Transverse colon (tissue), 4 donors: ENCODE data around the gene ENOPH1. TPM values are rescaled to one million over a fixed set of nuclear protein-coding genes. Genes with fewer than 3 reads are reported as not detected.

Source experiments
- DNase-seq: peaks from one replicate; pipeline ENCODE4 v3.0.0-alpha.2; 2019
- H3K27ac ChIP-seq, 4 donors: fragments of 200-600 bp; sonication (generic); 2 replicates each; pipeline ENCODE4 v1.5.1; 2016 to 2018; ENCODE audit warnings: inconsistent platforms in 4 of 4
- H3K27me3 ChIP-seq: fragments of 200-600 bp; sonication (generic); 2 replicates; pipeline ENCODE4 v1.5.1; 2017; ENCODE audit warnings: inconsistent platforms
- H3K36me3 ChIP-seq, 4 donors: fragments of 200-600 bp; sonication (generic); 2 replicates each; pipeline ENCODE4 v1.5.1; 2017 to 2019; ENCODE audit warnings: inconsistent platforms in 4 of 4
- H3K4me1 ChIP-seq, 4 donors: fragments of 200-600 bp; sonication (generic); 2 replicates each; pipeline ENCODE4 v1.5.1; 2017 to 2020; ENCODE audit warnings: inconsistent platforms in 4 of 4
- H3K4me3 ChIP-seq, 4 donors: fragments of 200-600 bp; sonication (generic); 1 replicate in 1 of 4; 2 replicates in 3 of 4; pipeline versions ENCODE4 v1.5.1 to v1.6.1; 2017 to 2019; ENCODE audit warnings: inconsistent platforms in 4 of 4
- H3K9me3 ChIP-seq, 2 donors: fragments of 200-600 bp; sonication (generic); 2 replicates each; pipeline ENCODE4 v1.5.1; 2017 to 2019; ENCODE audit warnings: inconsistent platforms in 2 of 2
- CTCF ChIP-seq, 5 experiments: fragments of 200-600 bp in 3 of 5; fragments of 450-650 bp in 2 of 5; sonication (generic) in 3 of 5; IDR thresholded peaks; 1 replicate in 2 of 5; 2 replicates in 3 of 5; pipeline ENCODE4 v1.5.1; 2016 to 2017; ENCODE audit warnings: antibody characterized with exemption in 5 of 5, inconsistent platforms in 3 of 5, mild to moderate bottlenecking in 2 of 5, moderate library complexity in 1 of 5
- EP300 ChIP-seq: sonication (generic); formaldehyde crosslinking; IDR thresholded peaks from one replicate; pipeline ENCODE4 v1.6.1; 2017; ENCODE audit warnings: antibody characterized with exemption, low read depth
- POLR2A ChIP-seq: fragments of 450-650 bp; IDR thresholded peaks from one replicate; pipeline ENCODE4 v1.6.1; 2016; ENCODE audit warnings: antibody characterized with exemption, mild to moderate bottlenecking, moderate library complexity
- POLR2AphosphoS5 ChIP-seq, 3 donors: sonication (generic); formaldehyde crosslinking; IDR thresholded peaks; one replicate each; pipeline ENCODE4 v1.6.1; 2016; ENCODE audit warnings: antibody characterized with exemption in 3 of 3
- WGBS, 2 donors: methylation state at CpG; one replicate each; pipeline ENCODE4 v1.1.5; 2018; ENCODE audit warnings: low coverage in 1 of 2; 5-methylcytosine and 5-hydroxymethylcytosine counted together
- in situ Hi-C, 4 donors: fragments of 200-750 bp; cut with MboI; loops; one replicate each; pipeline versions ENCODE4 v1.15.0 to v1.15.1; 2017; ENCODE audit warnings: low sequenced_read_pairs in 3 of 4, low pct_ligation_motif_present in 1 of 4, low pct_unique_long_range_greater_than_20kb in 1 of 4
- intact Hi-C: fragments of 100-400 bp; cut with DNase I; formaldehyde crosslinking; loops from one replicate; pipeline ENCODE4 v1.15.1; 2023; ENCODE audit warnings: low total_unique reads
- total RNA-seq, 4 donors: library from RNA; depleted of rRNA; stranded (reverse); fragments of >200 nt; gene quantifications; one replicate each; pipeline ENCODE4 v1.1.0, GENCODE V29; 2016

Gene ENOPH1
- total RNA-seq, 4 donors from 2014 or later, result 0.75 to 21.5 (median 15.8) TPM

- Histone ChIP-seq H3K27me3 (no peaks in the 10 kb centered on the region), H3K9me3 (no peaks in the 10 kb centered on the region), H3K27ac (peak overlapping the region; percentile 97 to 100 (median 98)), H3K36me3 (peaks cover 0 to 12% (median 5%) of the 10 kb centered on the region in 4 donors), H3K4me1 (peaks cover 17 to 43% (median 25%) of the 10 kb centered on the region in 4 donors), H3K4me3 (peak overlapping the region; percentile 62 to 94 (median 80))
- intact Hi-C loops (no loop called here), in situ Hi-C loops (loop anchor here in 1 of 4 donors (10.0 kb wide), 1 partner anchor 56 kb away; the partner anchor contains the start of gene HNRNPD)
- 2 to 31% methylated on average over 2 to 33 of the region's 33 CpGs for WGBS, 2 donors
- DNase-seq, result peak; percentile 64
- TF ChIP-seq EP300 (no peak), POLR2AphosphoS5 (IDR thresholded peaks at IDR 0.05) (peak in 1 of 3 donors; percentile 4), CTCF (IDR thresholded peaks at IDR 0.05) (peak in 1 of 5 experiments; percentile 8), POLR2A (no peak)
Measured at GRCh38 chr4:82430964-82431745, 765 bp downstream of the ENOPH1 start.

- H3K4me3 ChIP-seq, result peak overlapping the region in 2 of 4 donors; percentile 62 to 93
- in situ Hi-C loops, result loop anchor here in 1 of 4 donors (10.0 kb wide), 1 partner anchor 57 kb away; the partner anchor contains the start of gene HNRNPD
Measured at GRCh38 chr4:82431831-82432230, 1.4 kb downstream of the ENOPH1 start.

GRCh38 chr4:82432596-82432995 lies 2.2 kb downstream of the ENOPH1 start:
- 85 to 89% methylated on average over 11 to 18 of the region's 18 CpGs for WGBS, 2 donors
- Histone ChIP-seq H3K9me3 (no peaks in the 10 kb centered on the region), H3K36me3 (no peaks in the 10 kb centered on the region), H3K4me3 (no peak overlapping the region), H3K4me1 (peaks cover 13 to 28% (median 16%) of the 10 kb centered on the region in 4 donors), H3K27me3 (no peaks in the 10 kb centered on the region), H3K27ac (no peak overlapping the region)
- intact Hi-C loops, result no loop called here
- DNase-seq, result no peak
- TF ChIP-seq EP300 (no peak), POLR2A (no peak)
- in situ Hi-C loops, result loop anchor here in 1 of 4 donors (10.0 kb wide), 1 partner anchor 58 kb away; the partner anchor contains the start of gene HNRNPD

More at GRCh38 chr4:82431831-82432230, 1.4 kb downstream of the ENOPH1 start:
- intact Hi-C loops, result no loop called here
- no peaks in the 10 kb centered on the region for H3K9me3 ChIP-seq
- H3K27me3 ChIP-seq, result no peaks in the 10 kb centered on the region
- no peak for DNase-seq
- peaks cover 17 to 36% (median 24%) of the 10 kb centered on the region in 4 donors for H3K4me1 ChIP-seq
- H3K27ac ChIP-seq, result no peak overlapping the region
- peaks cover 0 to 5% (median 2%) of the 10 kb centered on the region in 4 donors for H3K36me3 ChIP-seq
- 88 to 95% methylated on average over 3 to 4 of the region's 4 CpGs for WGBS, 2 donors
- no peak for TF ChIP-seq POLR2A

GRCh38 chr4:82433791-82434190 lies 3.4 kb downstream of the ENOPH1 start:
- in situ Hi-C loops (loop anchor here in 1 of 4 donors (10.0 kb wide), 1 partner anchor 59 kb away; the partner anchor contains the start of gene HNRNPD), intact Hi-C loops (no loop called here)
- Histone ChIP-seq H3K27ac (no peak overlapping the region), H3K4me3 (no peak overlapping the region), H3K36me3 (no peaks in the 10 kb centered on the region), H3K9me3 (no peaks in the 10 kb centered on the region), H3K27me3 (no peaks in the 10 kb centered on the region), H3K4me1 (peaks cover 6 to 21% (median 10%) of the 10 kb centered on the region in 4 donors)
- WGBS, 2 donors, result 83% methylated on average over 2 of the region's 2 CpGs
- DNase-seq, result no peak
- no peak for TF ChIP-seq EP300
- no peak for TF ChIP-seq POLR2A
- TF ChIP-seq CTCF (IDR thresholded peaks at IDR 0.05), result no peak
- no peak for TF ChIP-seq POLR2AphosphoS5 (IDR thresholded peaks at IDR 0.05)

GRCh38 chr4:82434949-82435348 lies 4.6 kb downstream of the ENOPH1 start:
- no peaks in the 10 kb centered on the region for H3K9me3 ChIP-seq
- TF ChIP-seq POLR2AphosphoS5 (IDR thresholded peaks at IDR 0.05) (no peak), CTCF (IDR thresholded peaks at IDR 0.05) (no peak), EP300 (no peak), POLR2A (no peak)
- no peaks in the 10 kb centered on the region for H3K36me3 ChIP-seq
- H3K27me3 ChIP-seq, result no peaks in the 10 kb centered on the region
- H3K4me1 ChIP-seq, result peaks cover 6 to 21% (median 10%) of the 10 kb centered on the region in 4 donors
- 97 to 100% methylated on average over 6 to 7 of the region's 7 CpGs for WGBS, 2 donors
- no peak for DNase-seq
- intact Hi-C loops, result no loop called here
- in situ Hi-C loops, result loop anchor here in 1 of 4 donors (10.0 kb wide), 1 partner anchor 60 kb away; the partner anchor contains the start of gene HNRNPD
- no peak overlapping the region for H3K4me3 ChIP-seq
- H3K27ac ChIP-seq, result no peak overlapping the region
